ENCODE data around the gene TNFRSF18.

The TNFRSF18 gene

DNA sequence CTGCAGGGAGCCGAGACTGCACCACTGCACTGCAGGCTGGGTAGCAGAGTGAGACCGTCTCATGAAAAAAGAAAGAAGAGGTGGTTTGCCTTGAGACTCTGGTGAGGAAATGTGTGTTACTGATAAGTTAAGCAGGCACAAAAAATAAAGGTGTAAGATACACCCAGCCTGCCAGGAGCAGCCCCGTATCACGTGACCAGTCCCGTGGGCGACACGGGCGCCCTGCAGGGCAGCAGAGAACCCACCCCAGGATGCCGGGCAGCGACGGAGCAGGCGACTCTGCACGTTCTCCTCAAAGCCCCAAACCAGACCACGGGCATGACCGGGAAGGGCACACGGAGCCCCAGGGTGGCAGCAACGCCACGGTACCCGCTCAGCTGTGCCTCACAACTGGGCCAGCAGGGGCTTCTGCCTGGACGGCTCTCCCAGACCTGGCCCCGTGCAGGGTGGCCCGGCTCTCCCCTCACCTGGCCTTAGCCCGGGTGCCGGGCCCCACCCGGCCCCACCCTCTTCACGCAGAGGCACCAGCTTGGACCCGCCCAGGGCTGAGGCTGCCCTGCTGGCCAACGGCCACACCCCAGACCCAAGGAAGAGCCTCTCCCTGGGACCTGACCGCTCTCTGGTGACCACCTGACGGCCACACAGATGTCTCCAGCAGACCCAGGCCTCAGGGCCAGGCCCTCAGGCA is 15.6 kb upstream of the TNFRSF18 start:
- TF ChIP-seq GABPA (IDR thresholded peaks at IDR 0.05; ENCODE audit: low read depth): no peak
- H3K27ac ChIP-seq (replicated peaks): no peak overlapping the region
- H3K4me3 ChIP-seq (replicated peaks; ENCODE audit: insufficient read depth, low read length): no peak overlapping the region
- no peaks in the 10 kb centered on the region for H3K27me3 ChIP-seq (ENCODE audit: insufficient read depth, poor library complexity, severe bottlenecking)
- no peak for DNase-seq (ENCODE audit: low read depth in 1 of 2, low spot score in 1 of 2)

DNA sequence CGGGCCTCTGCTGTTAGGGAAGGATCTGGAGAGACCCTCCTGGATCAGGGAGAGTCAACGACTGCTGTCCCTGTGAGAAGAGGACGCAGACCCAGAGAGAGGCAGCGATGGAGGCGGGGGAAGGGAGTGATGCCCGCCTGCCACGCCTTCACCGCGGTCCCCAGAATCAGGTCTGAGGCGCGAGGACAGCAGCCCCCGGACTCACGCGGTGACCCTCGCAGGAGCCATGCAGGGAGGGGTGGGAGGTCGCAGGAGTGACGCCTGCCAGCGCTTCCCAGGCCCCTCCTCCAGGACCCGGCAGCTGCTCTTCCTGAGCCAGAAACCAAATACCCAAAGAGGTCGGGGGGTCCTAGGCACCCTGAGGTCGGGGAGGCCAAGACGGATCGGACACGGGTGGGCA is 13.8 kb upstream of the TNFRSF18 start:
- no peak for DNase-seq (ENCODE audit: low read depth in 1 of 2, low spot score in 1 of 2)
- H3K27me3 ChIP-seq (ENCODE audit: insufficient read depth, poor library complexity, severe bottlenecking): no peaks in the 10 kb centered on the region
- TF ChIP-seq POLR2AphosphoS5 (IDR thresholded peaks at IDR 0.05; ENCODE audit: low read depth) (no peak), GABPA (IDR thresholded peaks at IDR 0.05; ENCODE audit: low read depth) (no peak), SPI1 (IDR thresholded peaks at IDR 0.05; ENCODE audit: borderline replicate concordance, low read depth) (no peak)
- TF ChIP-seq, protein P1, sequence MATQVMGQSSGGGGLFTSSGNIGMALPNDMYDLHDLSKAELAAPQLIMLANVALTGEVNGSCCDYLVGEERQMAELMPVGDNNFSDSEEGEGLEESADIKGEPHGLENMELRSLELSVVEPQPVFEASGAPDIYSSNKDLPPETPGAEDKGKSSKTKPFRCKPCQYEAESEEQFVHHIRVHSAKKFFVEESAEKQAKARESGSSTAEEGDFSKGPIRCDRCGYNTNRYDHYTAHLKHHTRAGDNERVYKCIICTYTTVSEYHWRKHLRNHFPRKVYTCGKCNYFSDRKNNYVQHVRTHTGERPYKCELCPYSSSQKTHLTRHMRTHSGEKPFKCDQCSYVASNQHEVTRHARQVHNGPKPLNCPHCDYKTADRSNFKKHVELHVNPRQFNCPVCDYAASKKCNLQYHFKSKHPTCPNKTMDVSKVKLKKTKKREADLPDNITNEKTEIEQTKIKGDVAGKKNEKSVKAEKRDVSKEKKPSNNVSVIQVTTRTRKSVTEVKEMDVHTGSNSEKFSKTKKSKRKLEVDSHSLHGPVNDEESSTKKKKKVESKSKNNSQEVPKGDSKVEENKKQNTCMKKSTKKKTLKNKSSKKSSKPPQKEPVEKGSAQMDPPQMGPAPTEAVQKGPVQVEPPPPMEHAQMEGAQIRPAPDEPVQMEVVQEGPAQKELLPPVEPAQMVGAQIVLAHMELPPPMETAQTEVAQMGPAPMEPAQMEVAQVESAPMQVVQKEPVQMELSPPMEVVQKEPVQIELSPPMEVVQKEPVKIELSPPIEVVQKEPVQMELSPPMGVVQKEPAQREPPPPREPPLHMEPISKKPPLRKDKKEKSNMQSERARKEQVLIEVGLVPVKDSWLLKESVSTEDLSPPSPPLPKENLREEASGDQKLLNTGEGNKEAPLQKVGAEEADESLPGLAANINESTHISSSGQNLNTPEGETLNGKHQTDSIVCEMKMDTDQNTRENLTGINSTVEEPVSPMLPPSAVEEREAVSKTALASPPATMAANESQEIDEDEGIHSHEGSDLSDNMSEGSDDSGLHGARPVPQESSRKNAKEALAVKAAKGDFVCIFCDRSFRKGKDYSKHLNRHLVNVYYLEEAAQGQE (IDR thresholded peaks at IDR 0.05; ENCODE audit: insufficient replicate concordance, low read depth): no peak
- TF ChIP-seq, protein P2, sequence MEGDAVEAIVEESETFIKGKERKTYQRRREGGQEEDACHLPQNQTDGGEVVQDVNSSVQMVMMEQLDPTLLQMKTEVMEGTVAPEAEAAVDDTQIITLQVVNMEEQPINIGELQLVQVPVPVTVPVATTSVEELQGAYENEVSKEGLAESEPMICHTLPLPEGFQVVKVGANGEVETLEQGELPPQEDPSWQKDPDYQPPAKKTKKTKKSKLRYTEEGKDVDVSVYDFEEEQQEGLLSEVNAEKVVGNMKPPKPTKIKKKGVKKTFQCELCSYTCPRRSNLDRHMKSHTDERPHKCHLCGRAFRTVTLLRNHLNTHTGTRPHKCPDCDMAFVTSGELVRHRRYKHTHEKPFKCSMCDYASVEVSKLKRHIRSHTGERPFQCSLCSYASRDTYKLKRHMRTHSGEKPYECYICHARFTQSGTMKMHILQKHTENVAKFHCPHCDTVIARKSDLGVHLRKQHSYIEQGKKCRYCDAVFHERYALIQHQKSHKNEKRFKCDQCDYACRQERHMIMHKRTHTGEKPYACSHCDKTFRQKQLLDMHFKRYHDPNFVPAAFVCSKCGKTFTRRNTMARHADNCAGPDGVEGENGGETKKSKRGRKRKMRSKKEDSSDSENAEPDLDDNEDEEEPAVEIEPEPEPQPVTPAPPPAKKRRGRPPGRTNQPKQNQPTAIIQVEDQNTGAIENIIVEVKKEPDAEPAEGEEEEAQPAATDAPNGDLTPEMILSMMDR (IDR thresholded peaks at IDR 0.05; ENCODE audit: insufficient read depth, low read length): no peak
- no peak overlapping the region for H3K4me3 ChIP-seq (replicated peaks; ENCODE audit: insufficient read depth, low read length)
- no peak overlapping the region for H3K27ac ChIP-seq (replicated peaks)

DNA sequence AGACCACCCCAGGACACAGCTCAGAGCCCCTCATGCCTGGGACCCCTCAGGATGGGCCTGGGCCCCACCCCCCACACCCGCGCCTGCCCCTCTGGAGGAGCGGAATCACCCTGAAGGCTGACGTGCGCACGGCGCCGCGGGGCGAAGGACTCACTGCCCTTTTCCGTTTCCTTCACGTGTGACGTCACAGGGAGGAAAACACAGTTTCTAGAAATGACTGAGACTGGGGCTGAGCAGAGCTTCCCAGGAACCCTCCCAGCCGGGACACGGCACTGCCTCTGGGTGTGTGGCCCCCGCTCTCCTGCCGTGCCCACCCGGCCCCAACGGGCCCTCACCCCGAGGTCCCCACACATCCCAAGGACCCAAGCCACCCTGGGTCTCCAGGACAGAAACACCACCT is 12.9 kb upstream of the TNFRSF18 start:
- Histone ChIP-seq H3K4me3 (replicated peaks; ENCODE audit: insufficient read depth, low read length) (no peak overlapping the region), H3K27ac (replicated peaks) (no peak overlapping the region), H3K27me3 (ENCODE audit: insufficient read depth, poor library complexity, severe bottlenecking) (no peaks in the 10 kb centered on the region)
- DNase-seq (ENCODE audit: low read depth in 1 of 2, low spot score in 1 of 2): no peak
- TF ChIP-seq GABPA (IDR thresholded peaks at IDR 0.05; ENCODE audit: low read depth): no peak
- TF ChIP-seq SPI1 (IDR thresholded peaks at IDR 0.05; ENCODE audit: borderline replicate concordance, low read depth): no peak
- no peak for TF ChIP-seq POLR2AphosphoS5 (IDR thresholded peaks at IDR 0.05; ENCODE audit: low read depth)
- TF ChIP-seq, protein P1 (IDR thresholded peaks at IDR 0.05; ENCODE audit: insufficient replicate concordance, low read depth): no peak
- TF ChIP-seq, protein P2 (IDR thresholded peaks at IDR 0.05; ENCODE audit: insufficient read depth, low read length): no peak

DNA sequence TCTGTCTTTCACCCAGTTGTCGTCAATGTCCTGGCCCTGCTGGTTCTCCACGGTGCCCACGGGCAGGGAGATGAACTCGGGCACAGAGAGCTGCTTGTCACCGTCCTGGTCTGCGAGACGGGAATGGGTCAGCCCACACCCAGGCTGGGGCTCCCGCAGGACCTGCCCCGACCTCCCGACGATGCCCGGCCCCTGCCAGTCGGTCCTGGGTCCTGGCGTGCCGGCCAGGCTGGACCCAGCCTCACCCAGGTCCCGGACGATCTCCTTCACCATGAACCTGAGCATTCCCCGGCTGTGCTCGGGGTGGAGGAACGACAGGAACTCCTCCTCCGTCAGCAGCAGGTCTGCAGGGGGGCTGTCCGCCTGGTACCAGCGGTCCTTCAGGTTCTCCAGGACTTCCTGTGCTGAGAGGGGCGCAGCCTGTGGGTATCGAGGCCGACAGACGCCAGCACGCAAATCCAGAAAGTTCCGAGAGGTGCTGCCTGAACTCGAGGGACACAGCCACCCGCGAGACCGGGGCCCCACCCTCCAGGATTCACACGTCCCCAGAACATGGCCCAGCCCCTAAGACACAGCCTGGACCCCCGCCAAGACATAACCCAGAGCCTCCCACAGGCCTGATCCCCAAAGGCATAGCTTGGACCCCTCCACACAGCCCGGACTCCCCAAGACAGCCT is 12.3 kb upstream of the TNFRSF18 start:
- Histone ChIP-seq H3K27me3 (ENCODE audit: insufficient read depth, poor library complexity, severe bottlenecking) (no peaks in the 10 kb centered on the region), H3K4me3 (replicated peaks; ENCODE audit: insufficient read depth, low read length) (no peak overlapping the region), H3K27ac (replicated peaks) (no peak overlapping the region)
- TF ChIP-seq SPI1 (IDR thresholded peaks at IDR 0.05; ENCODE audit: borderline replicate concordance, low read depth) (no peak), GABPA (IDR thresholded peaks at IDR 0.05; ENCODE audit: low read depth) (no peak), POLR2AphosphoS5 (IDR thresholded peaks at IDR 0.05; ENCODE audit: low read depth) (no peak)
- TF ChIP-seq, protein P2 (IDR thresholded peaks at IDR 0.05; ENCODE audit: insufficient read depth, low read length): no peak
- TF ChIP-seq, protein P1 (IDR thresholded peaks at IDR 0.05; ENCODE audit: insufficient replicate concordance, low read depth): no peak
- no peak for DNase-seq (ENCODE audit: low read depth in 1 of 2, low spot score in 1 of 2)
